Fibroblast of upper back skin (primary cell): ENCODE results near the gene CAMTA1.

Source experiments
- DNase-seq: peaks from one replicate; pipeline ENCODE4 v3.0.0-alpha.2; 2013

The CAMTA1 gene

GRCh38 chr1:7047866-7048265, 262.6 kb downstream of the CAMTA1 start:
- peak; percentile 19 for DNase-seq

- no peak for DNase-seq
Observed at GRCh38 chr1:7048395-7048794, 263.1 kb downstream of the CAMTA1 start.

GRCh38 chr1:7049913-7050625, 264.8 kb downstream of the CAMTA1 start:
- no peak for DNase-seq

GRCh38 chr1:7050751-7051665, 265.8 kb downstream of the CAMTA1 start:
- DNase-seq = no peak

- DNase-seq = no peak
Observed at GRCh38 chr1:7052701-7053100, 267.4 kb downstream of the CAMTA1 start.

GRCh38 chr1:7060745-7061144, 275.5 kb downstream of the CAMTA1 start:
- DNase-seq = no peak

GRCh38 chr1:7062346-7063061, 277.2 kb downstream of the CAMTA1 start:
- no peak for DNase-seq

GRCh38 chr1:7063981-7064380, 278.7 kb downstream of the CAMTA1 start:
- DNase-seq = no peak

GRCh38 chr1:7068552-7068951, 283.3 kb downstream of the CAMTA1 start:
- DNase-seq = no peak

- DNase-seq = no peak
Observed at GRCh38 chr1:7069931-7070330, 284.7 kb downstream of the CAMTA1 start.

GRCh38 chr1:7070389-7071029, 285.3 kb downstream of the CAMTA1 start:
- peak; percentile 61 for DNase-seq

- DNase-seq = no peak
Observed at GRCh38 chr1:7076117-7076516, 290.9 kb downstream of the CAMTA1 start.

GRCh38 chr1:7076572-7076971, 291.3 kb downstream of the CAMTA1 start:
- DNase-seq = no peak

GRCh38 chr1:7077136-7077535, 291.9 kb downstream of the CAMTA1 start:
- no peak for DNase-seq

GRCh38 chr1:7077970-7078369, 292.7 kb downstream of the CAMTA1 start:
- DNase-seq = no peak

GRCh38 chr1:7079637-7080036, 294.4 kb downstream of the CAMTA1 start:
- no peak for DNase-seq

GRCh38 chr1:7084232-7084894, 299.1 kb downstream of the CAMTA1 start:
- no peak for DNase-seq

GRCh38 chr1:7085521-7085920, 300.3 kb downstream of the CAMTA1 start:
- no peak for DNase-seq

GRCh38 chr1:7086106-7086505, 300.9 kb downstream of the CAMTA1 start:
- DNase-seq = no peak

- no peak for DNase-seq
Observed at GRCh38 chr1:7087888-7088287, 302.6 kb downstream of the CAMTA1 start.

- DNase-seq = no peak
Observed at GRCh38 chr1:7089497-7089896, 304.2 kb downstream of the CAMTA1 start.

- no peak for DNase-seq
Observed at GRCh38 chr1:7093297-7093696, 308.0 kb downstream of the CAMTA1 start.
